ENCODE measurements around the gene ZDHHC12.
"Not testable (repeated sequence)": the region's sequence is repeated elsewhere in the genome, so short reads cannot be mapped to it uniquely, and the experiment has no call there.

ZDHHC12 gene

GRCh38 chr9:128703616-128704355 is 20.1 kb downstream of the ZDHHC12 start:
- Mint-ChIP-seq H3K27ac (no peak overlapping the region), H3K4me3 (peak overlapping the region; percentile 87), H3K4me1 (peaks cover 12% of the 10 kb centered on the region), H3K27me3 (ENCODE audit: low read depth, poor library complexity) (peaks cover 3% of the 10 kb centered on the region), H3K9me3 (no peaks in the 10 kb centered on the region), H3K36me3 (ENCODE audit: low read depth) (no peaks in the 10 kb centered on the region)
- no peak for DNase-seq
- no peak for TF ChIP-seq CTCF (IDR thresholded peaks at IDR 0.05)

GRCh38 chr9:128702949-128703615 is 20.8 kb downstream of the ZDHHC12 start:
- TF ChIP-seq CTCF (IDR thresholded peaks at IDR 0.05), result no peak
- H3K4me3 Mint-ChIP-seq, result peak overlapping the region; percentile 87
- peaks cover 3% of the 10 kb centered on the region for H3K27me3 Mint-ChIP-seq (ENCODE audit: low read depth, poor library complexity)
- H3K4me1 Mint-ChIP-seq, result peaks cover 12% of the 10 kb centered on the region
- H3K27ac Mint-ChIP-seq, result peak overlapping the region; percentile 48
- no peaks in the 10 kb centered on the region for H3K36me3 Mint-ChIP-seq (ENCODE audit: low read depth)
- peak; percentile 59 for DNase-seq
- no peaks in the 10 kb centered on the region for H3K9me3 Mint-ChIP-seq

GRCh38 chr9:128702445-128702948 is 21.4 kb downstream of the ZDHHC12 start, which contains the start of gene PKN3:
Gene PKN3, plus strand, starts transcription at chr9:128702503. Its CDS starts 413 bp downstream, at chr9:128702916.
- Mint-ChIP-seq H3K27ac (peak within 1 kb of the TSS; percentile 48), H3K36me3 (ENCODE audit: low read depth) (peaks cover 3% of the 10 kb centered on the region), H3K4me1 (peaks cover 12% of the 10 kb centered on the region), H3K4me3 (peak within 1 kb of the TSS; percentile 87), H3K27me3 (ENCODE audit: low read depth, poor library complexity) (peaks cover 3% of the 10 kb centered on the region), H3K9me3 (no peaks in the 10 kb centered on the region)
- DNase-seq, result peak; percentile 98
- TF ChIP-seq CTCF (IDR thresholded peaks at IDR 0.05), result peak; percentile 91

GRCh38 chr9:128701227-128701854 is 22.6 kb downstream of the ZDHHC12 start:
- H3K36me3 Mint-ChIP-seq (ENCODE audit: low read depth), result peaks cover 14% of the 10 kb centered on the region
- TF ChIP-seq CTCF (IDR thresholded peaks at IDR 0.05), result no peak
- peak overlapping the region; percentile 87 for H3K4me3 Mint-ChIP-seq
- H3K4me1 Mint-ChIP-seq, result peaks cover 12% of the 10 kb centered on the region
- no peak for DNase-seq
- H3K27me3 Mint-ChIP-seq (ENCODE audit: low read depth, poor library complexity), result peaks cover 3% of the 10 kb centered on the region
- peak overlapping the region; percentile 43 for H3K27ac Mint-ChIP-seq
- H3K9me3 Mint-ChIP-seq, result no peaks in the 10 kb centered on the region

GRCh38 chr9:128699096-128699795 is 24.7 kb downstream of the ZDHHC12 start:
- peaks cover 29% of the 10 kb centered on the region for H3K36me3 Mint-ChIP-seq (ENCODE audit: low read depth)
- peaks cover 12% of the 10 kb centered on the region for H3K4me1 Mint-ChIP-seq
- not testable (repeated sequence) for H3K27ac Mint-ChIP-seq; H3K27me3 Mint-ChIP-seq (ENCODE audit: low read depth, poor library complexity); H3K9me3 Mint-ChIP-seq; DNase-seq; H3K4me3 Mint-ChIP-seq
